Right atrium auricular region (tissue), 2 donors: ENCODE measurements around the gene HNRNPM. TPM values are rescaled to one million over a fixed set of nuclear protein-coding genes. Genes with fewer than 3 reads are reported as not detected.
A peak's percentile ranks its signal among the peaks of the same experiment; 100 is the strongest.
"Not testable (repeated sequence)": the region's sequence is repeated elsewhere in the genome, so short reads cannot be mapped to it uniquely, and the experiment has no call there.

Source experiments
- DNase-seq: peaks from one replicate; pipeline ENCODE4 v3.0.0-alpha.2; 2019; ENCODE audit warnings: low spot score
- H3K27ac ChIP-seq, 2 donors: fragments of 200-600 bp; sonication (generic); 1 replicate in 1 of 2; 2 replicates in 1 of 2; pipeline ENCODE4 v1.5.1; 2016 to 2019
- H3K27me3 ChIP-seq, 2 donors: fragments of 200-600 bp; sonication (generic); one replicate each; pipeline versions ENCODE4 v1.5.1 to v1.6.0; 2017 to 2019
- H3K36me3 ChIP-seq: fragments of 200-600 bp; sonication (generic); one replicate; pipeline ENCODE4 v1.5.1; 2016
- H3K4me1 ChIP-seq, 2 donors: fragments of 200-600 bp; sonication (generic); one replicate each; pipeline versions ENCODE4 v1.5.1 to v1.6.0; 2017 to 2019
- H3K4me3 ChIP-seq, 2 donors: fragments of 200-600 bp; sonication (generic); 1 replicate in 1 of 2; 2 replicates in 1 of 2; pipeline ENCODE4 v1.5.1; 2017 to 2019; ENCODE audit warnings: mild to moderate bottlenecking in 1 of 2, moderate library complexity in 1 of 2
- H3K9me3 ChIP-seq, 2 donors: fragments of 200-600 bp; sonication (generic); one replicate each; pipeline ENCODE4 v1.5.1; 2019
- total RNA-seq, 2 donors: library from RNA; depleted of rRNA; stranded (reverse); fragments of >200 nt; gene quantifications; one replicate each; pipeline ENCODE4 v1.1.0, GENCODE V29; 2016
- TF ChIP-seq, protein P1 (sequence below), 2 donors: fragments of 200-600 bp; sonication (generic); IDR thresholded peaks; one replicate each; pipeline ENCODE4 v1.5.1; 2019; ENCODE audit warnings: antibody characterized with exemption in 2 of 2

HNRNPM gene
- total RNA-seq, 2 donors from 2014 or later, result 51.0 to 76.5 TPM

- H3K27me3 ChIP-seq, result no peaks in the 10 kb centered on the region
- DNase-seq, result no peak
- H3K9me3 ChIP-seq, result no peaks in the 10 kb centered on the region
- H3K36me3 ChIP-seq, result peaks cover 57% of the 10 kb centered on the region
- peaks cover 0 to 10% of the 10 kb centered on the region in 2 donors for H3K4me1 ChIP-seq
- H3K4me3 ChIP-seq, result no peak overlapping the region
- no peak overlapping the region for H3K27ac ChIP-seq
- TF ChIP-seq, protein P1, sequence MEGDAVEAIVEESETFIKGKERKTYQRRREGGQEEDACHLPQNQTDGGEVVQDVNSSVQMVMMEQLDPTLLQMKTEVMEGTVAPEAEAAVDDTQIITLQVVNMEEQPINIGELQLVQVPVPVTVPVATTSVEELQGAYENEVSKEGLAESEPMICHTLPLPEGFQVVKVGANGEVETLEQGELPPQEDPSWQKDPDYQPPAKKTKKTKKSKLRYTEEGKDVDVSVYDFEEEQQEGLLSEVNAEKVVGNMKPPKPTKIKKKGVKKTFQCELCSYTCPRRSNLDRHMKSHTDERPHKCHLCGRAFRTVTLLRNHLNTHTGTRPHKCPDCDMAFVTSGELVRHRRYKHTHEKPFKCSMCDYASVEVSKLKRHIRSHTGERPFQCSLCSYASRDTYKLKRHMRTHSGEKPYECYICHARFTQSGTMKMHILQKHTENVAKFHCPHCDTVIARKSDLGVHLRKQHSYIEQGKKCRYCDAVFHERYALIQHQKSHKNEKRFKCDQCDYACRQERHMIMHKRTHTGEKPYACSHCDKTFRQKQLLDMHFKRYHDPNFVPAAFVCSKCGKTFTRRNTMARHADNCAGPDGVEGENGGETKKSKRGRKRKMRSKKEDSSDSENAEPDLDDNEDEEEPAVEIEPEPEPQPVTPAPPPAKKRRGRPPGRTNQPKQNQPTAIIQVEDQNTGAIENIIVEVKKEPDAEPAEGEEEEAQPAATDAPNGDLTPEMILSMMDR (IDR thresholded peaks at IDR 0.05), result no peak
Measured at GRCh38 chr19:8403820-8404109, 41.0 kb upstream of the HNRNPM start.

- Histone ChIP-seq H3K4me3 (no peak overlapping the region), H3K9me3 (no peaks in the 10 kb centered on the region), H3K27me3 (no peaks in the 10 kb centered on the region), H3K27ac (peak overlapping the region; percentile 55 to 62), H3K36me3 (peaks cover 54% of the 10 kb centered on the region), H3K4me1 (peaks cover 0 to 10% of the 10 kb centered on the region in 2 donors)
- TF ChIP-seq, protein P1 (IDR thresholded peaks at IDR 0.05), result no peak
- no peak for DNase-seq
Measured at GRCh38 chr19:8404391-8405151, 40.2 kb upstream of the HNRNPM start.

DNA sequence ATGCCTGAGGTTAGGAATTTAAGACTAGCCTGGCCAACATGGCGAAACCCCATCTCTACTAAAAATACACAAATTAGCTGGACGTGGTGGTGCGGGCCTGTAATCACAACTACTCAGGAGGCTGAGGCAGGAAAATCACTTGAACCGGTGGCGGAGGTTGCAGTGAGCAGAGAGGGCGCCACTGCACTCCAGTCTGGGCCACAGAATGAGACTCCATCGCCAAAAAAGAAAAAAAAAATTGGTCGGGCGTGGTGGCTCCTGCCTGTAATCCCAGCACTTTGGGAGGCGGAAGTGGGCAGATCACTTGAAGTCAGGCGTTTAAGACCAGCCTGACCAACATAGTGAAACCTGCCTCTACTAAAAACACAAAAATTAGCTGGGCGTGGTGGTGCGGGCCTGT, 34.1 kb upstream of the HNRNPM start:
- H3K36me3 ChIP-seq, H3K27ac ChIP-seq, H3K9me3 ChIP-seq, H3K4me3 ChIP-seq, H3K27me3 ChIP-seq, DNase-seq: not testable (repeated sequence)
- peaks cover 0 to 19% of the 10 kb centered on the region in 2 donors for H3K4me1 ChIP-seq

GRCh38 chr19:8412783-8413628, 31.8 kb upstream of the HNRNPM start, which contains the start of gene MARCHF2:
Gene MARCHF2 (plus strand): TSS chr19:8413305. CDS start chr19:8421841, 8,536 bp downstream.
- Histone ChIP-seq H3K27me3 (no peaks in the 10 kb centered on the region), H3K9me3 (no peaks in the 10 kb centered on the region), H3K27ac (peak within 1 kb of the TSS; percentile 71 to 82), H3K36me3 (no peaks in the 10 kb centered on the region), H3K4me1 (peaks cover 0 to 38% of the 10 kb centered on the region in 2 donors), H3K4me3 (peak within 1 kb of the TSS; percentile 87 to 89)
- TF ChIP-seq, protein P1 (IDR thresholded peaks at IDR 0.05), result peak; percentile 49 to 86
- DNase-seq, result peak; percentile 96

- Histone ChIP-seq H3K4me1 (peaks cover 0 to 45% of the 10 kb centered on the region in 2 donors), H3K9me3 (no peaks in the 10 kb centered on the region), H3K36me3 (no peaks in the 10 kb centered on the region), H3K27me3 (no peaks in the 10 kb centered on the region), H3K27ac (peak overlapping the region; percentile 71 to 82), H3K4me3 (peak overlapping the region; percentile 87 to 89)
- DNase-seq, result no peak
- TF ChIP-seq, protein P1 (IDR thresholded peaks at IDR 0.05), result no peak
Measured at GRCh38 chr19:8413629-8413995, 31.2 kb upstream of the HNRNPM start.

GRCh38 chr19:8416796-8417195, 28.0 kb upstream of the HNRNPM start:
- peaks cover 0 to 48% of the 10 kb centered on the region in 2 donors for H3K4me1 ChIP-seq
- H3K36me3 ChIP-seq, result peaks cover 3% of the 10 kb centered on the region
- H3K27me3 ChIP-seq, result no peaks in the 10 kb centered on the region
- H3K27ac ChIP-seq, result peak overlapping the region; percentile 16 to 41
- H3K9me3 ChIP-seq, result no peaks in the 10 kb centered on the region
- no peak overlapping the region for H3K4me3 ChIP-seq
- no peak for DNase-seq
- TF ChIP-seq, protein P1 (IDR thresholded peaks at IDR 0.05), result no peak
